Measurements from ENCODE around the gene ALAS1. TPM values are rescaled to one million over a fixed set of nuclear protein-coding genes. Genes with fewer than 3 reads are reported as not detected.

The ALAS1 gene
- total and polyA plus RNA-seq, 9 of the 15 experiments (the other 6 are each of a cell fraction or from before 2014, with no cell fraction given), result 21.4 to 49.5 (median 34.4) TPM

DNA sequence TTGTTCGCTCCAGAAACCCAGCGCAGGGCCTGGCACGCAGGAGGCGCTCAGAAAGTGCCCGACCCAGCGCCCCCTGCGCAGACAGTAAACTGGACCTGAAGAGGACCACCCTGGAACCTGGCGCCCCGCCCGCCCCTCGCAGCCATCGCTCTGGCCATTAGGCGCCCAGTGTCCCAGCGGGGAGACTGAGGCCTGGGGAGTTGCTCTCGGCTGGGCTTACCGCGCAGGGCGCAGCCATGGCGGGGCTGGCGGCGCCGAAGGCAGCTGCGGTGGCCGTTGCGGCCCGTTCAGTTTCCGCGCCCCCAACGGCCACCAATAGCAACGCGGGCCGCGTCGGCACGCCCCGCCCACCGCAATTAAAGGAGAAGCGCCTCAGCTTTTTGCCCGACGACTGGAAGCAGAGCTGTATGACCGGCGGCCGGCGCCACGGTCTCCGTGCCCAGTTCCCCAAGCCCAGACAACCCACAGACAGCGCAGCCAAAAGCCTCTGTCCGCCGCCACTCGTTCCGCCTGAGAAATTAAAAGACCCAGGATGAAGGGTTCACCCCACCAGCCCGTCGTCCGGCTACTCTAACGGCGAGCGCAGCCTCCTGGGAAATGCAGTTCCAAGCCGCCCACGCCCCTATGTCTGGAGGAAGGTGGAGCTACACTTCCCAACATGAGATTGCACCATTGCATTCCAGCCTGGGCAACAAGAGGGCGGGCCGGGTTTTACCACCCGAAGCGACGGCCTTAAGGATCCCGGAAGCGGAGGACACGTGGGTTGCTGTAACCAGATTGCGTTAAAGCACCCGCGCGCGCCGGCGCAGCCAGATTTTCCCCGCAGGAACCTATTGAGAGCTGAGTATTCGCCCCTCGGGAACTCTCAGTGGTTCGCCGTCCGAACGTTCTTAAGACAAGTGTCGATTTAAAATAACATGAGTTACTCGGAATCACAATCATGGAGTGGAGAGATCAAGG lies 43.5 kb upstream of the ALAS1 start, which contains the start of gene POC1A (continued):
- TF ChIP-seq, protein P1, sequence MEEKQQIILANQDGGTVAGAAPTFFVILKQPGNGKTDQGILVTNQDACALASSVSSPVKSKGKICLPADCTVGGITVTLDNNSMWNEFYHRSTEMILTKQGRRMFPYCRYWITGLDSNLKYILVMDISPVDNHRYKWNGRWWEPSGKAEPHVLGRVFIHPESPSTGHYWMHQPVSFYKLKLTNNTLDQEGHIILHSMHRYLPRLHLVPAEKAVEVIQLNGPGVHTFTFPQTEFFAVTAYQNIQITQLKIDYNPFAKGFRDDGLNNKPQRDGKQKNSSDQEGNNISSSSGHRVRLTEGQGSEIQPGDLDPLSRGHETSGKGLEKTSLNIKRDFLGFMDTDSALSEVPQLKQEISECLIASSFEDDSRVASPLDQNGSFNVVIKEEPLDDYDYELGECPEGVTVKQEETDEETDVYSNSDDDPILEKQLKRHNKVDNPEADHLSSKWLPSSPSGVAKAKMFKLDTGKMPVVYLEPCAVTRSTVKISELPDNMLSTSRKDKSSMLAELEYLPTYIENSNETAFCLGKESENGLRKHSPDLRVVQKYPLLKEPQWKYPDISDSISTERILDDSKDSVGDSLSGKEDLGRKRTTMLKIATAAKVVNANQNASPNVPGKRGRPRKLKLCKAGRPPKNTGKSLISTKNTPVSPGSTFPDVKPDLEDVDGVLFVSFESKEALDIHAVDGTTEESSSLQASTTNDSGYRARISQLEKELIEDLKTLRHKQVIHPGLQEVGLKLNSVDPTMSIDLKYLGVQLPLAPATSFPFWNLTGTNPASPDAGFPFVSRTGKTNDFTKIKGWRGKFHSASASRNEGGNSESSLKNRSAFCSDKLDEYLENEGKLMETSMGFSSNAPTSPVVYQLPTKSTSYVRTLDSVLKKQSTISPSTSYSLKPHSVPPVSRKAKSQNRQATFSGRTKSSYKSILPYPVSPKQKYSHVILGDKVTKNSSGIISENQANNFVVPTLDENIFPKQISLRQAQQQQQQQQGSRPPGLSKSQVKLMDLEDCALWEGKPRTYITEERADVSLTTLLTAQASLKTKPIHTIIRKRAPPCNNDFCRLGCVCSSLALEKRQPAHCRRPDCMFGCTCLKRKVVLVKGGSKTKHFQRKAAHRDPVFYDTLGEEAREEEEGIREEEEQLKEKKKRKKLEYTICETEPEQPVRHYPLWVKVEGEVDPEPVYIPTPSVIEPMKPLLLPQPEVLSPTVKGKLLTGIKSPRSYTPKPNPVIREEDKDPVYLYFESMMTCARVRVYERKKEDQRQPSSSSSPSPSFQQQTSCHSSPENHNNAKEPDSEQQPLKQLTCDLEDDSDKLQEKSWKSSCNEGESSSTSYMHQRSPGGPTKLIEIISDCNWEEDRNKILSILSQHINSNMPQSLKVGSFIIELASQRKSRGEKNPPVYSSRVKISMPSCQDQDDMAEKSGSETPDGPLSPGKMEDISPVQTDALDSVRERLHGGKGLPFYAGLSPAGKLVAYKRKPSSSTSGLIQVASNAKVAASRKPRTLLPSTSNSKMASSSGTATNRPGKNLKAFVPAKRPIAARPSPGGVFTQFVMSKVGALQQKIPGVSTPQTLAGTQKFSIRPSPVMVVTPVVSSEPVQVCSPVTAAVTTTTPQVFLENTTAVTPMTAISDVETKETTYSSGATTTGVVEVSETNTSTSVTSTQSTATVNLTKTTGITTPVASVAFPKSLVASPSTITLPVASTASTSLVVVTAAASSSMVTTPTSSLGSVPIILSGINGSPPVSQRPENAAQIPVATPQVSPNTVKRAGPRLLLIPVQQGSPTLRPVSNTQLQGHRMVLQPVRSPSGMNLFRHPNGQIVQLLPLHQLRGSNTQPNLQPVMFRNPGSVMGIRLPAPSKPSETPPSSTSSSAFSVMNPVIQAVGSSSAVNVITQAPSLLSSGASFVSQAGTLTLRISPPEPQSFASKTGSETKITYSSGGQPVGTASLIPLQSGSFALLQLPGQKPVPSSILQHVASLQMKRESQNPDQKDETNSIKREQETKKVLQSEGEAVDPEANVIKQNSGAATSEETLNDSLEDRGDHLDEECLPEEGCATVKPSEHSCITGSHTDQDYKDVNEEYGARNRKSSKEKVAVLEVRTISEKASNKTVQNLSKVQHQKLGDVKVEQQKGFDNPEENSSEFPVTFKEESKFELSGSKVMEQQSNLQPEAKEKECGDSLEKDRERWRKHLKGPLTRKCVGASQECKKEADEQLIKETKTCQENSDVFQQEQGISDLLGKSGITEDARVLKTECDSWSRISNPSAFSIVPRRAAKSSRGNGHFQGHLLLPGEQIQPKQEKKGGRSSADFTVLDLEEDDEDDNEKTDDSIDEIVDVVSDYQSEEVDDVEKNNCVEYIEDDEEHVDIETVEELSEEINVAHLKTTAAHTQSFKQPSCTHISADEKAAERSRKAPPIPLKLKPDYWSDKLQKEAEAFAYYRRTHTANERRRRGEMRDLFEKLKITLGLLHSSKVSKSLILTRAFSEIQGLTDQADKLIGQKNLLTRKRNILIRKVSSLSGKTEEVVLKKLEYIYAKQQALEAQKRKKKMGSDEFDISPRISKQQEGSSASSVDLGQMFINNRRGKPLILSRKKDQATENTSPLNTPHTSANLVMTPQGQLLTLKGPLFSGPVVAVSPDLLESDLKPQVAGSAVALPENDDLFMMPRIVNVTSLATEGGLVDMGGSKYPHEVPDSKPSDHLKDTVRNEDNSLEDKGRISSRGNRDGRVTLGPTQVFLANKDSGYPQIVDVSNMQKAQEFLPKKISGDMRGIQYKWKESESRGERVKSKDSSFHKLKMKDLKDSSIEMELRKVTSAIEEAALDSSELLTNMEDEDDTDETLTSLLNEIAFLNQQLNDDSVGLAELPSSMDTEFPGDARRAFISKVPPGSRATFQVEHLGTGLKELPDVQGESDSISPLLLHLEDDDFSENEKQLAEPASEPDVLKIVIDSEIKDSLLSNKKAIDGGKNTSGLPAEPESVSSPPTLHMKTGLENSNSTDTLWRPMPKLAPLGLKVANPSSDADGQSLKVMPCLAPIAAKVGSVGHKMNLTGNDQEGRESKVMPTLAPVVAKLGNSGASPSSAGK (IDR thresholded peaks at IDR 0.05), result peak; percentile 63; the same call in 1 of the 2 replicates
- peak; percentile 68; the same call in 1 of the 2 replicates for TF ChIP-seq HDAC2 (IDR thresholded peaks at IDR 0.05)
- TF ChIP-seq, protein P2, sequence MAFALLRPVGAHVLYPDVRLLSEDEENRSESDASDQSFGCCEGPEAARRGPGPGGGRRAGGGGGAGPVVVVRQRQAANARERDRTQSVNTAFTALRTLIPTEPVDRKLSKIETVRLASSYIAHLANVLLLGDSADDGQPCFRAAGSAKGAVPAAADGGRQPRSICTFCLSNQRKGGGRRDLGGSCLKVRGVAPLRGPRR (CRISPR knock-in tag; IDR thresholded peaks at IDR 0.05), result no peak
- TF ChIP-seq, protein P3, sequence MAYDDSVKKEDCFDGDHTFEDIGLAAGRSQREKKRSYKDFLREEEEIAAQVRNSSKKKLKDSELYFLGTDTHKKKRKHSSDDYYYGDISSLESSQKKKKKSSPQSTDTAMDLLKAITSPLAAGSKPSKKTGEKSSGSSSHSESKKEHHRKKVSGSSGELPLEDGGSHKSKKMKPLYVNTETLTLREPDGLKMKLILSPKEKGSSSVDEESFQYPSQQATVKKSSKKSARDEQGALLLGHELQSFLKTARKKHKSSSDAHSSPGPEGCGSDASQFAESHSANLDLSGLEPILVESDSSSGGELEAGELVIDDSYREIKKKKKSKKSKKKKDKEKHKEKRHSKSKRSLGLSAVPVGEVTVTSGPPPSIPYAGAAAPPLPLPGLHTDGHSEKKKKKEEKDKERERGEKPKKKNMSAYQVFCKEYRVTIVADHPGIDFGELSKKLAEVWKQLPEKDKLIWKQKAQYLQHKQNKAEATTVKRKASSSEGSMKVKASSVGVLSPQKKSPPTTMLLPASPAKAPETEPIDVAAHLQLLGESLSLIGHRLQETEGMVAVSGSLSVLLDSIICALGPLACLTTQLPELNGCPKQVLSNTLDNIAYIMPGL (CRISPR knock-in tag; IDR thresholded peaks at IDR 0.05), result no peak
- TF ChIP-seq, protein P4, sequence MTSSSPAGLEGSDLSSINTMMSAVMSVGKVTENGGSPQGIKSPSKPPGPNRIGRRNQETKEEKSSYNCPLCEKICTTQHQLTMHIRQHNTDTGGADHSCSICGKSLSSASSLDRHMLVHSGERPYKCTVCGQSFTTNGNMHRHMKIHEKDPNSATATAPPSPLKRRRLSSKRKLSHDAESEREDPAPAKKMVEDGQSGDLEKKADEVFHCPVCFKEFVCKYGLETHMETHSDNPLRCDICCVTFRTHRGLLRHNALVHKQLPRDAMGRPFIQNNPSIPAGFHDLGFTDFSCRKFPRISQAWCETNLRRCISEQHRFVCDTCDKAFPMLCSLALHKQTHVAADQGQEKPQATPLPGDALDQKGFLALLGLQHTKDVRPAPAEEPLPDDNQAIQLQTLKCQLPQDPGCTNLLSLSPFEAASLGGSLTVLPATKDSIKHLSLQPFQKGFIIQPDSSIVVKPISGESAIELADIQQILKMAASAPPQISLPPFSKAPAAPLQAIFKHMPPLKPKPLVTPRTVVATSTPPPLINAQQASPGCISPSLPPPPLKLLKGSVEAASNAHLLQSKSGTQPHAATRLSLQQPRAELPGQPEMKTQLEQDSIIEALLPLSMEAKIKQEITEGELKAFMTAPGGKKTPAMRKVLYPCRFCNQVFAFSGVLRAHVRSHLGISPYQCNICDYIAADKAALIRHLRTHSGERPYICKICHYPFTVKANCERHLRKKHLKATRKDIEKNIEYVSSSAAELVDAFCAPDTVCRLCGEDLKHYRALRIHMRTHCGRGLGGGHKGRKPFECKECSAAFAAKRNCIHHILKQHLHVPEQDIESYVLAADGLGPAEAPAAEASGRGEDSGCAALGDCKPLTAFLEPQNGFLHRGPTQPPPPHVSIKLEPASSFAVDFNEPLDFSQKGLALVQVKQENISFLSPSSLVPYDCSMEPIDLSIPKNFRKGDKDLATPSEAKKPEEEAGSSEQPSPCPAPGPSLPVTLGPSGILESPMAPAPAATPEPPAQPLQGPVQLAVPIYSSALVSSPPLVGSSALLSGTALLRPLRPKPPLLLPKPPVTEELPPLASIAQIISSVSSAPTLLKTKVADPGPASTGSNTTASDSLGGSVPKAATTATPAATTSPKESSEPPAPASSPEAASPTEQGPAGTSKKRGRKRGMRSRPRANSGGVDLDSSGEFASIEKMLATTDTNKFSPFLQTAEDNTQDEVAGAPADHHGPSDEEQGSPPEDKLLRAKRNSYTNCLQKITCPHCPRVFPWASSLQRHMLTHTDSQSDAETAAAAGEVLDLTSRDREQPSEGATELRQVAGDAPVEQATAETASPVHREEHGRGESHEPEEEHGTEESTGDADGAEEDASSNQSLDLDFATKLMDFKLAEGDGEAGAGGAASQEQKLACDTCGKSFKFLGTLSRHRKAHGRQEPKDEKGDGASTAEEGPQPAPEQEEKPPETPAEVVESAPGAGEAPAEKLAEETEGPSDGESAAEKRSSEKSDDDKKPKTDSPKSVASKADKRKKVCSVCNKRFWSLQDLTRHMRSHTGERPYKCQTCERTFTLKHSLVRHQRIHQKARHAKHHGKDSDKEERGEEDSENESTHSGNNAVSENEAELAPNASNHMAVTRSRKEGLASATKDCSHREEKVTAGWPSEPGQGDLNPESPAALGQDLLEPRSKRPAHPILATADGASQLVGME (CRISPR knock-in tag; IDR thresholded peaks at IDR 0.05), result no peak

All from K562 (cell line).